HG03039 (cell line): ENCODE results near the gene PLA2G15.

ENCODE experiments used
- ATAC-seq: cut with Tn5 transposase; IDR thresholded peaks from one replicate; pipeline ENCODE4 v1.9.1; 2021; ENCODE audit warnings: mild to moderate bottlenecking, moderate library complexity; ENCODE audit not compliant: unreplicated experiment

The PLA2G15 gene

GRCh38 chr16:68296291-68296690 lies 51.1 kb downstream of the PLA2G15 start:
- ATAC-seq: no peak

- no peak for ATAC-seq
Observed at GRCh38 chr16:68296693-68297092, 51.5 kb downstream of the PLA2G15 start.

GRCh38 chr16:68297908-68298307 lies 52.7 kb downstream of the PLA2G15 start:
- ATAC-seq: no peak

GRCh38 chr16:68298312-68298711 lies 53.1 kb downstream of the PLA2G15 start:
- no peak for ATAC-seq

- ATAC-seq: no peak
Observed at GRCh38 chr16:68298907-68299561, 53.9 kb downstream of the PLA2G15 start.

GRCh38 chr16:68299571-68300453 lies 54.6 kb downstream of the PLA2G15 start:
- ATAC-seq: no peak

GRCh38 chr16:68300734-68301459 lies 55.7 kb downstream of the PLA2G15 start:
- no peak for ATAC-seq

- ATAC-seq: no peak
Observed at GRCh38 chr16:68306633-68307032, 61.5 kb downstream of the PLA2G15 start.

GRCh38 chr16:68309799-68310198 lies 64.6 kb downstream of the PLA2G15 start:
- no peak for ATAC-seq

- peak; percentile 29 for ATAC-seq
Observed at GRCh38 chr16:68310437-68310773, 65.2 kb downstream of the PLA2G15 start.
